Body of pancreas (tissue), 4 donors: ENCODE results near the gene DLX4.

Source experiments
- POLR2A ChIP-seq, 3 donors: fragments of 450-650 bp; IDR thresholded peaks; one replicate each; pipeline ENCODE4 v1.6.1; 2016; ENCODE audit warnings: antibody characterized with exemption in 3 of 3, mild to moderate bottlenecking in 2 of 3
- TF ChIP-seq, protein P1 (sequence below), 7 experiments: fragments of 450-650 bp in 4 of 7; fragments of 200-600 bp in 3 of 7; sonication (generic) in 3 of 7; IDR thresholded peaks; one replicate each; pipeline ENCODE4 v1.5.1; 2016 to 2019; ENCODE audit warnings: antibody characterized with exemption in 7 of 7

DNA sequence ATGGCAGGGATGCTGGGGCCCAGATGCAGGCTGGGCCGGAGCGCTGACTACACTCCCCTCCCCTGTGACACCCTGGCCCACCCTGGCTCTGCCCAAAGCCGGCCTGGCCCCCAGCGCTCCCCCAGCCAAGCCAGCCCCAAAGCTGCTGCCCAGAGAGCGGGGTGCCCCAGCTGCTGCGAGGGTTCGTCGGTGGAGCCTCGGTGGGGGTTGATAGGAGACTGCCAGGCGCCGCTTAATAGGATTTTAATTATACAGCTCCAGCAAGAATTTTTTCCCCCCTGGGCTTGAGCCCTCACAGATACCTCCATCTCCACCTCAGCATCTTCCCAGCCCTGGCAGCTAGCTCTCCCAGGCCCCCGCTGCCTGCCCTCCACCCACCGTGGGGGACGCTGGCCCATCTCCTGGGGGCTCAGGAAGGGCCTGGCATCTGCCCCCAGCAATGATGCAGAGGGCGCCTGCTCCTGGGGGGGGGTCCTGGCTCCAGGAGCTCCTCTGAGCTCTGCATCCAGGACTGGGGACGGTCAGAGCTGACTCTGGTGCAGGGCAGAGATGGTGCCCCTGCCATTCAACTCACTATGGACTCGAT, 36.8 kb upstream of the DLX4 start:
- TF ChIP-seq POLR2A (IDR thresholded peaks at IDR 0.05) = no peak
- TF ChIP-seq, protein P1, sequence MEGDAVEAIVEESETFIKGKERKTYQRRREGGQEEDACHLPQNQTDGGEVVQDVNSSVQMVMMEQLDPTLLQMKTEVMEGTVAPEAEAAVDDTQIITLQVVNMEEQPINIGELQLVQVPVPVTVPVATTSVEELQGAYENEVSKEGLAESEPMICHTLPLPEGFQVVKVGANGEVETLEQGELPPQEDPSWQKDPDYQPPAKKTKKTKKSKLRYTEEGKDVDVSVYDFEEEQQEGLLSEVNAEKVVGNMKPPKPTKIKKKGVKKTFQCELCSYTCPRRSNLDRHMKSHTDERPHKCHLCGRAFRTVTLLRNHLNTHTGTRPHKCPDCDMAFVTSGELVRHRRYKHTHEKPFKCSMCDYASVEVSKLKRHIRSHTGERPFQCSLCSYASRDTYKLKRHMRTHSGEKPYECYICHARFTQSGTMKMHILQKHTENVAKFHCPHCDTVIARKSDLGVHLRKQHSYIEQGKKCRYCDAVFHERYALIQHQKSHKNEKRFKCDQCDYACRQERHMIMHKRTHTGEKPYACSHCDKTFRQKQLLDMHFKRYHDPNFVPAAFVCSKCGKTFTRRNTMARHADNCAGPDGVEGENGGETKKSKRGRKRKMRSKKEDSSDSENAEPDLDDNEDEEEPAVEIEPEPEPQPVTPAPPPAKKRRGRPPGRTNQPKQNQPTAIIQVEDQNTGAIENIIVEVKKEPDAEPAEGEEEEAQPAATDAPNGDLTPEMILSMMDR (IDR thresholded peaks at IDR 0.05) = no peak
